Activated naive CD4-positive, alpha-beta T cell (primary cell): ENCODE results near the gene SPOCK2.

Source experiments
- DNase-seq, 4 experiments: peaks; one replicate each; lab custom pipeline; 2025; lab: John Stamatoyannopoulos, UW

SPOCK2 gene

GRCh38 chr10:72058347-72058898 is 29.9 kb downstream of the SPOCK2 start:
- no peak for DNase-seq

DNA sequence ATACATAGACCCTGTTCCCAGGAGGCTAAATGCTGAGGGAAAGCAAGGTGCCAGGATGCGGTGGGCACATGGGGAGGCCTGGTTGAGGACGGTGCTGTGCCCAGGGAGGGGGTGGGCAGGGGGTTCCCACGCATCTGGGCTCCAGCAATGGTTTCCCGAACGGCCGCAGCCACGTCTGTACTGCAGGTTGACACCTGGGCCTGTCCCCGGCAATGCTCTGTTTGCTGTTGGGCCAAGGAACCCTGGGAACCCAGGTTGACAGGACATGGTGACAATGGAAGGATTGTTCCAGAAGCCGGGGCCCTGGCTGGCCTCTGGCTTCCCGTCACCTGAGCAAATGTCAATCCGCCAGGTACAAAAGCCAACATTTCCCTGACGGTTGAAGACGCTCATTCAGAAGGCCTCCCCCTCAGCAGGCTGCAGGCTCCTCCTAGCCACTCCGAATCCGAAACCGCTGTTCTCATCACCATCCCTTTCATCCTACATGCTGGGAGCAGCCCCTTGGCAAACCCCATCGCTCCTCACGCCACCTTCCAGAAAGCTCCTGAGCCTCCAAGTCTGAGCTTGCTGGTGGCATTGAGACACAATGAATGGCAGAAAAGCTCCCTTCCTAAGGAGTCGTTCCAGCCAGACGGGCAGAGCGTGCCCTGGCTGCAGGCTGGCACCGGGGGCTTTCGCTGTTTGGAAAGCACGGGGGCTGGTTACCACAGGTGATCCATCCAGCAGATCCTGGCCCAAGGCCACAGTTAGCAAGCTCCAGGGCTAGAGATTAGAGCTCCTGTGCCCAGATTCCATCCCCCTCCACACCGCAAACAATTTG is 31.2 kb downstream of the SPOCK2 start:
- DNase-seq = no peak

DNA sequence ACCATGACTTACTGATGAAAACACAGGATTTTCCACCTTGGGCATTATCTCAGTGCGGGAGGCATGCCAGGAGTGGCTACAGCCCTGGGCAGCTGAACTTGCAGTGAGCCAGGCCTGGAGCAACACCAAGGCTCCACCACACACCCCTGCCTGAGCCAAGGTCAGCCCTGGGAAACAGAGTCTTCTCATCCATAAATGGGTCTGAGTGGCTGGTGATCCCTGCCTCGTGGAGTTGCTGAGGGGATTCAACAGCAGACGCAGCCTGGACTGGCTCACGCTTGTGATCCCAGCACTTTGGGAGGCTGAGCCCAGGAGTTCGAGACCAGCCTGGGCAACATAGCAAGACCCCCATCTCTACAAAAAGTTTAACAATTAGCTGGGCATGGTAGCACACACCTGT is 32.2 kb downstream of the SPOCK2 start:
- no peak for DNase-seq

DNA sequence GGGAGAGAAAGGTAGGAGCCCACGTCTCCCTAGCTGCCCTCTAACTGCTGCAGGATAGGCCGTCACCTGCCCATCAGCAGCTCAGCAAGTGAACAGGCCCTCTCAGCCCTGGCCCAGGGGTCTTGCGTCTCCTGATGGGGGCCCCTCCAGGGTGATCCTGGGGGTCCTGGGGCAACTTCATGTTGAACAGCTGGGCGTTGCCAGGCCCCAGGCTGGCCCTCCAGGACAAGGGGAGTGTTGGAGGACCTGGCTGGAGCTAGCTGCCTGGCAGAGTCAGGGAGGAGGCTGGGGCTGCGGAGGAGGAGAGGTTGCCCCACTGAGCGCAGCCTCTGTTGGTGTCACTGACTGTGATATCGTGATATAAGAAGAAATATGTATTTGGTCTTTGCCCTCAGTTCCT is 34.7 kb downstream of the SPOCK2 start:
- DNase-seq = no peak

GRCh38 chr10:72050873-72051272 is 37.5 kb downstream of the SPOCK2 start:
- DNase-seq = no peak

GRCh38 chr10:72049969-72050781 is 38.2 kb downstream of the SPOCK2 start:
- DNase-seq = no peak

DNA sequence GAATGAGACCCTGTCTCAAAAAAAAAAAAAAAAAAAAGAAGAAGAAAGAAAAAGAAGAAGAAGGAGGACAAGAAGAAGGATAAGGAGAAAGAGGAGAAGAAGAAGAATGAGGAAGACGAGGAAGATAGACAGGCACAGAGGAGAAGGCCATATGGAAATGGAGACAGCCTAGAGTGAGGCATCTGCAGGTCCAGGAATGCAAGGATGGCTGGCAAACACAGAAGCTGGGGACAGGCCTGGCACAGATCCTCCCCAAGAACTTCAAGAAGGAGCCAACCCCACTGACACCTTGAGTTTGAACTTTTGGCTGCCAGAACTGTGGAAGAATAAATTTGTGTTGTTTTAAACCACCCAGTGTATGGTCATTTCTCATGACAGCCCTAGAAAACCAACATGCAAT is 38.9 kb downstream of the SPOCK2 start:
- DNase-seq = no peak

GRCh38 chr10:72048450-72049124 is 39.8 kb downstream of the SPOCK2 start:
- peak; percentile 85 to 94 (median 88) for DNase-seq

DNA sequence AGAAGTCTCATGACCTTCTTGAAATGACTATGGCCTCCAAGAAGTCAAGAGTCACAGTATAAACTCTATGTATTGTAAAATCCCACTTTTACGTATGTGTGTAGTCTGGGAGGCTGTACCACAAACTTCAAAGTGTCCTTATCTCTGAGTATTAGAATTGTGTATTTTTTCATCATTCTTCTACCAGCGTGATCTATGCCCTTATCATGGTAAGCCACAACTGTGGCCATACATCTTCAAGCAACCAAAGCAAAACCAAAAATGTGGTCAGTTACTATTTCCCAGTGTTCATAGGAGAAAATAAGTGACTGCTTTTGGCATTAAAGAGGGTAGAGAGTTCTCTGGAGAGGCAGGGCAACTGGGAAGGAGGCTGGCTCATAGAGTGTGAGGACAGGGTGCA is 42.8 kb downstream of the SPOCK2 start:
- DNase-seq = no peak

- DNase-seq = no peak
Observed at GRCh38 chr10:72044417-72045041, 43.8 kb downstream of the SPOCK2 start.

- no peak for DNase-seq
Observed at GRCh38 chr10:72043016-72043834, 45.1 kb downstream of the SPOCK2 start.

GRCh38 chr10:72041491-72041890 is 46.9 kb downstream of the SPOCK2 start:
- no peak for DNase-seq

DNA sequence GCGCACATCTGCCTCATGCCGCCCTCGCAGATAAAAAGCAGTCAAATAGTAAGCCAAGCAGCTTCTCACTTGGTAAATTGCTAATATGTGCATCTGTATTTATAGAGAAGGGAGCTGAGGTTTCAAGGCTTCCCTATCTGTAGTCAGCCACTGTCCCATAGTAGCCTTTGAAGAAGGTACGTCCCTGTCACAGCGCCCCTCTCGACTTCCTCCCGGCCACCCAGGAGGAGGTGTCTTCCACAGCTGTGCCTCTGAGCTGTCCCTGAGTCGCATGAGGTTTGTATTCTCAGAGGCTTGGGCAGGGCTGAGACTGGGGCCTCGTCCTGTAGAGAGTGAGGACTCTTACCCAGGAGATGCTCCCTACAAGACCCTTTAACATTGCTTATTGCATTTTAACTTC is 49.0 kb downstream of the SPOCK2 start:
- DNase-seq = no peak

DNA sequence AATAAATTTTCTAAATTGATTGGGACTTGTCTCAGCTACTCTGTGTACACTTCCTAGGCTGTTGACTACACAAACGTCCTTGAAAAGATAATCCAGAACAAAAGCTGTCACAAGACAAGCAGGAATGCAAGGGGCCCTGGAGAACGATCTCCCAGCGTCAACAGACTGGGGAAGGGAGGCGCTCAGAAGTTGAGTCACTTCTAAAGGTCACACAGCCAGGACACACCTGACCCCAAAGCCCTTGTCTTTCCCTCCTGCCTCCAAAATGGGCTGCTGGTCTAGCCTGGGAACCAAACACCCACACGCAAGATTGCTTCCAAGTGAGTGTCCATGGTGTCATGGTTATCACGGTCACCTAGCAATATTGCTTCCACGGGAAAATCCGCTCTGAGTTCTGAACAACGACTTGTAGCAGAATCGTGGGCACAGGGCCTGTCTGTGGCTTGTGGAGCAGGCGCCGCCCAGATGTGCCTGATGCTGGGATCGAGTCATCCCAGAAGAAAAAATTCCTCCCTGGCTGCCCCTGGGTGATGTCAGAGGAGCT is 49.8 kb downstream of the SPOCK2 start:
- DNase-seq = no peak

- no peak for DNase-seq
Observed at GRCh38 chr10:72037811-72038210, 50.5 kb downstream of the SPOCK2 start.

GRCh38 chr10:72037266-72037665 is 51.1 kb downstream of the SPOCK2 start:
- DNase-seq = no peak

DNA sequence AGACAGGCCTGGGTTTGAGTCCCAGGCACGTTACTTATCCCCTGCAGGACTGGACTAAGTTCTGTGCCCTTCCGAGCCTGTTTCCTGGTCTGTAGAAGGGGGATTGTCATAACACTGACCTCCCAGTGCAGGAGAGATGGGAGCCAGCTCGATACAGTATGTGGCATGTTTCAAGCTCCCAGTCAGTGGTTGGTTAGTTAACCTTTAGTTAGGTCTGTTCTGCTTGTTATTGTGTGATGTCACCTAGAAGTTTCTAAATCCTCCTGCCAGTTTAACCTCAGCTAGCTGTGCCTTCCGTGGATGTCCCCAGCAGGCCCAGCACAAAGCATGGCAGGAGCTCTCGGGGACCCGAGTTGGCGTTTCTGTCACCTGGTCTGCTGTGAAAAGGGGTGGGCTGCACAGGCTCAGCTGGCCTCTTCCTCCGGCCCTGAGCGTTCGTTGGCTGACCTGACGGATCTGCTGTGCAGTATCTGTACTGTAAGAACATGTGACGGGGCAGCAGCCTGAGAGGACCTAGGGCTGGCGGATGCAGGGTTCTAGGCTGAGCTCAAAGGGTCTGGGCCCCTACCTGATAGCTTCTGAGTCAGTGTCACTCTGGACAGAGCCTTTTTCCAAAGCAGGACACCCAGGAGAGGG is 53.0 kb downstream of the SPOCK2 start:
- DNase-seq = no peak

GRCh38 chr10:72034761-72035160 is 53.6 kb downstream of the SPOCK2 start:
- no peak for DNase-seq

- no peak for DNase-seq
Observed at GRCh38 chr10:72034040-72034499, 54.3 kb downstream of the SPOCK2 start.
